Endothelial cell of umbilical vein (primary cell): ENCODE results near the gene TMEM140. TPM values are rescaled to one million over a fixed set of nuclear protein-coding genes. Genes with fewer than 3 reads are reported as not detected.

Source experiments
- BruUV-seq: library from RNA; stranded (reverse); fragments of 400-500 nt; replicated peaks from 2 replicates; lab custom pipeline; 2021; lab: Mats Ljungman, UMichigan
- CTCF ChIA-PET: fragments of 300-600, 350-600 bp; sonication (Branson Sonifier 250); formaldehyde crosslinking; loops from one replicate; lab custom pipeline; 2021; ENCODE audit warnings: antibody characterized with exemption, inconsistent platforms; lab: Charles Lee
- POLR2A ChIA-PET: fragments of 300-600, 350-600 bp; sonication (Branson Sonifier 250); formaldehyde crosslinking; loops from one replicate; lab custom pipeline; 2021; ENCODE audit warnings: antibody characterized with exemption, inconsistent platforms; lab: Charles Lee
- DNase-seq: peaks from one replicate; pipeline ENCODE4 v3.0.0-alpha.2; 2011; ENCODE audit warnings: low read depth, low spot score
- FAIRE-seq: peaks from 2 replicates; lab custom pipeline; 2011; peaks lifted over from hg19 to GRCh38; lab: Jason Lieb, UNC
- H2AFZ ChIP-seq: 2 replicates; pipeline ENCODE4 v1.6.0; 2012; ENCODE audit warnings: low read depth, low read length, control low read depth, inconsistent platforms
- H3K27ac ChIP-seq: 2 replicates; pipeline ENCODE4 v1.5.1; 2011; ENCODE audit warnings: low read depth, mild to moderate bottlenecking, control low read depth, low read length, moderate library complexity; ENCODE audit not compliant: insufficient read depth
- H3K27me3 ChIP-seq, 2 experiments: 2 replicates each; pipeline versions ENCODE4 v1.6.0 to v1.6.1; 2011; ENCODE audit warnings: low read length in 2 of 2, mixed read lengths in 1 of 2; ENCODE audit not compliant: control insufficient read depth in 2 of 2, insufficient read depth in 2 of 2
- H3K36me3 ChIP-seq, 2 experiments: 2 replicates in 1 of 2; 3 replicates in 1 of 2; pipeline ENCODE4 v1.5.1; 2011; ENCODE audit warnings: low read length in 2 of 2, mild to moderate bottlenecking in 1 of 2, moderate library complexity in 1 of 2; ENCODE audit not compliant: control insufficient read depth in 2 of 2, insufficient read depth in 2 of 2; ENCODE audit errors: extremely low read depth in 1 of 2
- H3K4me1 ChIP-seq: 3 replicates; pipeline ENCODE4 v1.5.1; 2011; ENCODE audit warnings: mild to moderate bottlenecking, low read length; ENCODE audit not compliant: control insufficient read depth, insufficient read depth; ENCODE audit errors: extremely low read depth
- H3K4me2 ChIP-seq: 2 replicates; pipeline ENCODE4 v1.6.1; 2011; ENCODE audit warnings: low read length, control low read depth, mixed read lengths; ENCODE audit not compliant: insufficient read depth
- H3K4me3 ChIP-seq, 3 experiments: fragments of 200-600 bp in 1 of 3; sonication (generic), shearing (Covaris generic) in 1 of 3; replicated peaks in 1 of 3; 2 replicates each; pipeline ENCODE4 v1.5.1; 2011 to 2016; ENCODE audit warnings: control low read depth in 3 of 3, low read length in 3 of 3, mild to moderate bottlenecking in 2 of 3, inconsistent platforms in 1 of 3, low read depth in 1 of 3, moderate library complexity in 1 of 3; ENCODE audit not compliant: insufficient read depth in 1 of 3
- H3K79me2 ChIP-seq: 2 replicates; pipeline ENCODE4 v1.6.0; 2012; ENCODE audit warnings: low read length, inconsistent platforms; ENCODE audit not compliant: control insufficient read depth, insufficient read depth
- H3K9ac ChIP-seq: replicated peaks from 2 replicates; pipeline ENCODE3; 2011; ENCODE audit warnings: low read length, control low read depth; ENCODE audit not compliant: insufficient read depth; ENCODE audit errors: extremely low read depth
- H3K9me1 ChIP-seq: replicated peaks from 3 replicates; pipeline ENCODE4 v1.6.0; 2011; ENCODE audit warnings: mild to moderate bottlenecking, low read length; ENCODE audit not compliant: control insufficient read depth, insufficient read depth; ENCODE audit errors: extremely low read depth
- H3K9me3 ChIP-seq: replicated peaks from 2 replicates; pipeline ENCODE4 v1.5.1; 2012; ENCODE audit warnings: low read length, inconsistent platforms; ENCODE audit not compliant: control insufficient read depth, insufficient read depth
- H4K20me1 ChIP-seq: replicated peaks from 2 replicates; pipeline ENCODE3; 2011; ENCODE audit warnings: mild to moderate bottlenecking, low read length; ENCODE audit not compliant: control insufficient read depth, insufficient read depth; ENCODE audit errors: extremely low read depth
- EZH2 ChIP-seq: IDR thresholded peaks from 2 replicates; pipeline ENCODE4 v1.6.1; 2012; ENCODE audit warnings: borderline replicate concordance, low read depth, mild to moderate bottlenecking, moderate library complexity, low read length, inconsistent platforms; ENCODE audit not compliant: severe bottlenecking
- FOS ChIP-seq: IDR thresholded peaks from 2 replicates; pipeline ENCODE4 v1.6.1; 2011; ENCODE audit warnings: mild to moderate bottlenecking, low read length, moderate library complexity, borderline replicate concordance; ENCODE audit not compliant: insufficient read depth
- GATA2 ChIP-seq: IDR thresholded peaks from 2 replicates; pipeline ENCODE4 v1.7.0; 2011; ENCODE audit warnings: low read depth, mild to moderate bottlenecking, moderate library complexity, mixed read lengths, low read length; ENCODE audit not compliant: insufficient read length, insufficient read depth
- JUN ChIP-seq: IDR thresholded peaks from 2 replicates; pipeline ENCODE4 v1.6.1; 2011; ENCODE audit warnings: borderline replicate concordance, low read depth; ENCODE audit not compliant: insufficient read length, insufficient read depth
- MAX ChIP-seq: IDR thresholded peaks from 2 replicates; pipeline ENCODE4 v1.6.1; 2011; ENCODE audit not compliant: insufficient read depth, insufficient read length
- MYC ChIP-seq: IDR thresholded peaks from one replicate; pipeline ENCODE4 v1.6.1; 2011; ENCODE audit warnings: mild to moderate bottlenecking, low read depth, low read length
- POLR2A ChIP-seq: IDR thresholded peaks from 2 replicates; pipeline ENCODE4 v1.6.1; 2012; ENCODE audit warnings: low read depth, mild to moderate bottlenecking, control low read depth, low read length
- POLR2AphosphoS5 ChIP-seq: IDR thresholded peaks from 2 replicates; pipeline ENCODE4 v1.6.1; 2012; ENCODE audit warnings: low read depth, mild to moderate bottlenecking, control low read depth, low read length, moderate library complexity; ENCODE audit not compliant: insufficient read depth
- dilution Hi-C: fragments of 300-500 bp; cut with MboI; formaldehyde crosslinking; loops from one replicate; pipeline ENCODE4 v1.15.0; 2019; ENCODE audit warnings: low sequenced_read_pairs; ENCODE audit not compliant: extremely low pct_ligation_motif_present
- intact Hi-C: fragments of 100-400 bp; cut with micrococcal nuclease; formaldehyde crosslinking; loops from one replicate; pipeline ENCODE4 v1.10.0; 2022
- polyA plus RNA-seq, 4 experiments: library from polyadenylated mRNA; depleted of rRNA in 3 of 4; stranded (reverse) in 3 of 4; unstranded in 1 of 4; fragments of >200 nt; gene quantifications; 2 replicates each; pipeline versions ENCODE4 v1.2.1 to v1.2.3, GENCODE V29; 2011 to 2012; ENCODE audit warnings: missing spikeins in 1 of 4
- total RNA-seq: library from RNA; stranded (reverse); gene quantifications from 2 replicates; pipeline ENCODE4 v1.2.3, GENCODE V29; 2021
- TF ChIP-seq, protein P1 (sequence below), 2 donors: IDR thresholded peaks; 1 replicate in 1 of 2; 2 replicates in 1 of 2; pipeline ENCODE4 v1.5.1; 2011; ENCODE audit warnings: low read length in 2 of 2, mild to moderate bottlenecking in 2 of 2, moderate library complexity in 2 of 2, control low read depth in 1 of 2, inconsistent platforms in 1 of 2, low read depth in 1 of 2; ENCODE audit not compliant: insufficient read depth in 1 of 2; ENCODE audit errors: extremely low read depth in 1 of 2

TMEM140 gene
- total and polyA plus RNA-seq, 2 donors (not counting 3 experiments of a cell fraction or from before 2014, with no cell fraction given), result 17.9 to 26.5 TPM

DNA sequence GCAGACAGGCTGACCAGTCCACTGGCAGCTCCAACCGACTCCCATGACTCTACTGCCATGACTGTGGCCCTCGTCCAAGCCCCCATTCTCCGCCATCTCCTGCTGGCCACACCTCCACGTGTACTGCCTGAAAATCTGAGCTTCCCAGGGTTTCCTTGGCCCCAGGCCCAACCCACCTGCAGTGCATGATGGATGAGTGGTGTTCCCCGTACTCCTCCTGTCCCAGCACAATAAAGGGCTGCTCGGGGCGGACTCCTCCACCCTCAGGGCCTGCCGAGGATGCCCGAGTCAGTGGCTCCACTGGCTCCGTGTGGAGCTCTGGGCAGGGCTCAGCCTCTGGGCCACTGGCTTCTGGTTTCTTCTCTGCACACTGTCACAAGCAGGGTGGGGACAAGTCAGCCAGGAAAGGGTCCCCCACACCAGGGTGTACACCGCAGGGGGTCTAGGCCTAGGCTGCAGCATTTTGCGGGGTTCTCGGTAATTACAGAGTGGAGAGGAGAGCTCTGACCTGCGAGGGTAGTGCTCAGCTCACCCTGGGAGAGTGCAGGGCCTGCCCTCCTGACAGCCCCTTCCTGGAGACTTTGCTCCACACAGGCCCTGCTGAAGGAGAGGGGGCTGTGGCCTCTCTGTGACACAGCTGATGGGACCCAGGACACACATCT is 48.2 kb downstream of the TMEM140 start:
- Histone ChIP-seq H3K9me3 (no peaks in the 10 kb centered on the region), H3K9ac (no peak overlapping the region), H3K9me1 (no peaks in the 10 kb centered on the region), H2AFZ (no peak overlapping the region), H3K27ac (no peak overlapping the region), H3K4me1 (no peaks in the 10 kb centered on the region), H4K20me1 (no peaks in the 10 kb centered on the region), H3K4me3 (no peak overlapping the region), H3K27me3 (no peaks in the 10 kb centered on the region), H3K79me2 (no peaks in the 10 kb centered on the region), H3K36me3 (peaks cover 2 to 4% of the 10 kb centered on the region in 2 experiments), H3K4me2 (no peak overlapping the region)
- ChIA-PET CTCF (no interaction called here), POLR2A (no interaction called here)
- dilution Hi-C loops (no loop called here), intact Hi-C loops (no loop called here)
- FAIRE-seq, result no peak
- no peak for DNase-seq
- no peak for TF ChIP-seq EZH2
- TF ChIP-seq FOS, result no peak
- no TSS peak for BruUV-seq

DNA sequence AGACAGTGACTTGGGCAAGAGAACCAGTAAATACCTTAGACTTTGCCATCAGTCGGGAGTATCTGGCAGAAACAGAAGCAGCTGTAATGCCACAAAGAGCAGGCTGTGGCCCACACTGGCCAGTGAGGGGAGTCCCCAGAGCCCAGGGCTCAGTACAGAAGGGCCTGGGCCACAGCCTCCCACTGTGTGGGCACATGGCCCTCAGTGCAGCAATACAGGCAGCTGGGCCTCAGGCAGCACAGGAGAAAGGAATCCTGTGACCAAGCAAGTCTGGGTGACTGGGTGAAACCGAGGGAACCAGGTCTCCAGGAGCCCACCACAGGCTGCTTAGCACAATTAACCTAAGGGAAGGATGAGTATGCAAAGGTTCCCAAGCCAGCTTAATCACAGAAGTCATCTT is 49.5 kb downstream of the TMEM140 start:
- FAIRE-seq (no peak), DNase-seq (no peak)
- Histone ChIP-seq H3K9me3 (no peaks in the 10 kb centered on the region), H2AFZ (no peak overlapping the region), H3K27me3 (no peaks in the 10 kb centered on the region), H3K4me3 (no peak overlapping the region), H4K20me1 (no peaks in the 10 kb centered on the region), H3K9ac (no peak overlapping the region), H3K4me2 (no peak overlapping the region), H3K36me3 (peaks cover 2 to 4% of the 10 kb centered on the region in 2 experiments), H3K79me2 (no peaks in the 10 kb centered on the region), H3K27ac (no peak overlapping the region), H3K4me1 (no peaks in the 10 kb centered on the region), H3K9me1 (no peaks in the 10 kb centered on the region)
- intact Hi-C loops, result no loop called here
- ChIA-PET POLR2A (no interaction called here), CTCF (no interaction called here)
- dilution Hi-C loops, result no loop called here
- TF ChIP-seq POLR2A (no peak), GATA2 (no peak), POLR2AphosphoS5 (no peak), MYC (no peak), FOS (no peak), JUN (no peak), EZH2 (no peak), MAX (no peak)
- TF ChIP-seq, protein P1, sequence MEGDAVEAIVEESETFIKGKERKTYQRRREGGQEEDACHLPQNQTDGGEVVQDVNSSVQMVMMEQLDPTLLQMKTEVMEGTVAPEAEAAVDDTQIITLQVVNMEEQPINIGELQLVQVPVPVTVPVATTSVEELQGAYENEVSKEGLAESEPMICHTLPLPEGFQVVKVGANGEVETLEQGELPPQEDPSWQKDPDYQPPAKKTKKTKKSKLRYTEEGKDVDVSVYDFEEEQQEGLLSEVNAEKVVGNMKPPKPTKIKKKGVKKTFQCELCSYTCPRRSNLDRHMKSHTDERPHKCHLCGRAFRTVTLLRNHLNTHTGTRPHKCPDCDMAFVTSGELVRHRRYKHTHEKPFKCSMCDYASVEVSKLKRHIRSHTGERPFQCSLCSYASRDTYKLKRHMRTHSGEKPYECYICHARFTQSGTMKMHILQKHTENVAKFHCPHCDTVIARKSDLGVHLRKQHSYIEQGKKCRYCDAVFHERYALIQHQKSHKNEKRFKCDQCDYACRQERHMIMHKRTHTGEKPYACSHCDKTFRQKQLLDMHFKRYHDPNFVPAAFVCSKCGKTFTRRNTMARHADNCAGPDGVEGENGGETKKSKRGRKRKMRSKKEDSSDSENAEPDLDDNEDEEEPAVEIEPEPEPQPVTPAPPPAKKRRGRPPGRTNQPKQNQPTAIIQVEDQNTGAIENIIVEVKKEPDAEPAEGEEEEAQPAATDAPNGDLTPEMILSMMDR (IDR thresholded peaks at IDR 0.05; ENCODE audit: extremely low read depth in 1 of 2, insufficient read depth in 1 of 2, low read depth in 1 of 2, low read length in 2 of 2), result no peak
- no TSS peak for BruUV-seq
